Skin epidermis (tissue), 12 donors: Measurements from ENCODE around the gene TNFSF8.

Experiments
- H3K27ac ChIP-seq, 21 experiments: fragments of 200-600 bp; sonication (generic) in 11 of 21; one replicate each; pipeline ENCODE4 v1.5.0; 2020; ENCODE audit warnings: mild to moderate bottlenecking in 3 of 21, inconsistent platforms in 2 of 21, moderate library complexity in 2 of 21
- H3K4me3 ChIP-seq, 7 experiments: fragments of 200-600 bp; sonication (generic) in 2 of 7; one replicate each; pipeline ENCODE4 v1.5.0; 2020; ENCODE audit warnings: inconsistent platforms in 2 of 7, mild to moderate bottlenecking in 2 of 7, moderate library complexity in 1 of 7

Gene TNFSF8

DNA sequence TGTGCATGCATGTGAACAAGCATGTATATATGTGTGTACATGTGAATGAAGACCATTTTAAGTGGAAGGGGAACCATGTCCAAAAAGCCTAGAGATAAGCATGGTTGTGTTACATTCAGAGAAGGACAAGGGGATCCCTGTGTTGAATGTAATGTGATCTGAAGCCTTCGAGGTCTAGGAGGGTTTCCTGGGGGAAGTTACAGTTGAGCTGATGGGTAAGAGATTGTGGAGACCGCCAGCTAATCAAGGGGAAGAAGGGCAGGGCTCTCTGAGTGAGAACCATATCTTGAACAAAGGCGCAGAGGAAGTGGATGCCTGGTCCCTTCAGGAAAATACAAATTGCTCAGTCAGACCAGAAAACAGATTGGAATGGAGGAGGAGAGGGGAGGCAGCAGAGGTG is 79.1 kb downstream of the TNFSF8 start:
- H3K4me3 ChIP-seq, result no peak overlapping the region
- peak overlapping the region in 2 of 21 experiments; percentile 10 to 34 for H3K27ac ChIP-seq
